Skeletal muscle tissue (tissue), 4 donors: Measurements from ENCODE around the gene SUSD4. TPM values are rescaled to one million over a fixed set of nuclear protein-coding genes. Genes with fewer than 3 reads are reported as not detected.

Experiments
- H3K27ac ChIP-seq: one replicate; pipeline ENCODE4 v1.7.0; 2013; ENCODE audit warnings: mild to moderate bottlenecking, low read depth, low read length, inconsistent platforms
- H3K27me3 ChIP-seq, 3 donors: one replicate each; pipeline ENCODE4 v1.7.0; 2013; ENCODE audit warnings: low read length in 3 of 3; ENCODE audit not compliant: control insufficient read depth in 3 of 3, insufficient read depth in 3 of 3
- H3K36me3 ChIP-seq, 3 donors: one replicate each; pipeline ENCODE4 v1.7.0; 2013; ENCODE audit warnings: low read length in 3 of 3; ENCODE audit not compliant: control insufficient read depth in 3 of 3, insufficient read depth in 3 of 3
- H3K4me1 ChIP-seq, 3 donors: one replicate each; pipeline ENCODE4 v1.7.0; 2013; ENCODE audit warnings: low read length in 3 of 3, mild to moderate bottlenecking in 3 of 3; ENCODE audit not compliant: control insufficient read depth in 3 of 3, insufficient read depth in 3 of 3
- H3K4me3 ChIP-seq, 3 donors: one replicate each; pipeline ENCODE4 v1.7.0; 2013; ENCODE audit warnings: low read length in 3 of 3
- H3K9ac ChIP-seq, 3 donors: one replicate each; pipeline ENCODE4 v1.7.0; 2013; ENCODE audit warnings: low read length in 3 of 3, mild to moderate bottlenecking in 3 of 3, moderate library complexity in 2 of 3, low read depth in 1 of 3
- H3K9me3 ChIP-seq, 3 donors: one replicate each; pipeline ENCODE4 v1.7.0; 2013; ENCODE audit warnings: low read length in 3 of 3; ENCODE audit not compliant: control insufficient read depth in 3 of 3
- total RNA-seq: library from RNA; depleted of rRNA; stranded (reverse); fragments of >200 nt; gene quantifications from one replicate; pipeline ENCODE4 v1.2.3, GENCODE V29; 2014
- donor health status: Osteomylitis.

Gene SUSD4
- total RNA-seq, 1 donor from 2014 or later: 4.7 TPM

- Histone ChIP-seq H3K9me3 (peaks cover 0 to 2% (median 0%) of the 10 kb centered on the region in 3 donors), H3K27me3 (peaks cover 0 to 3% (median 0%) of the 10 kb centered on the region in 3 donors), H3K27ac (no peak overlapping the region), H3K36me3 (no peaks in the 10 kb centered on the region), H3K4me1 (peaks cover 0 to 3% (median 0%) of the 10 kb centered on the region in 3 donors), H3K9ac (no peak overlapping the region), H3K4me3 (no peak overlapping the region)
Measured at GRCh38 chr1:223235091-223235490, 128.9 kb downstream of the SUSD4 start.

- no peak overlapping the region for H3K27ac ChIP-seq
Measured at GRCh38 chr1:223234534-223234933, 129.4 kb downstream of the SUSD4 start.

GRCh38 chr1:223234170-223234514 is 129.8 kb downstream of the SUSD4 start:
- Histone ChIP-seq H3K4me1 (peaks cover 0 to 3% (median 0%) of the 10 kb centered on the region in 3 donors), H3K9me3 (peaks cover 0 to 2% (median 0%) of the 10 kb centered on the region in 3 donors), H3K27ac (peak overlapping the region; percentile 48), H3K27me3 (peaks cover 0 to 3% (median 0%) of the 10 kb centered on the region in 3 donors), H3K36me3 (no peaks in the 10 kb centered on the region), H3K9ac (no peak overlapping the region), H3K4me3 (no peak overlapping the region)

More at GRCh38 chr1:223234534-223234933, 129.4 kb downstream of the SUSD4 start:
- Histone ChIP-seq H3K36me3 (no peaks in the 10 kb centered on the region), H3K4me1 (peaks cover 0 to 3% (median 0%) of the 10 kb centered on the region in 3 donors), H3K9ac (no peak overlapping the region), H3K27me3 (peaks cover 0 to 3% (median 0%) of the 10 kb centered on the region in 3 donors), H3K4me3 (no peak overlapping the region), H3K9me3 (peaks cover 0 to 2% (median 0%) of the 10 kb centered on the region in 3 donors)

GRCh38 chr1:223233410-223234169 is 130.4 kb downstream of the SUSD4 start:
- no peak overlapping the region for H3K4me3 ChIP-seq
- peak overlapping the region; percentile 48 for H3K27ac ChIP-seq
- H3K9me3 ChIP-seq: peaks cover 0 to 2% (median 0%) of the 10 kb centered on the region in 3 donors
- H3K9ac ChIP-seq: no peak overlapping the region
- H3K4me1 ChIP-seq: peaks cover 0 to 3% (median 0%) of the 10 kb centered on the region in 3 donors
- H3K27me3 ChIP-seq: peaks cover 0 to 3% (median 0%) of the 10 kb centered on the region in 3 donors
- H3K36me3 ChIP-seq: no peaks in the 10 kb centered on the region

GRCh38 chr1:223233019-223233409 is 131.0 kb downstream of the SUSD4 start:
- no peaks in the 10 kb centered on the region for H3K36me3 ChIP-seq
- peaks cover 0 to 3% (median 0%) of the 10 kb centered on the region in 3 donors for H3K4me1 ChIP-seq
- H3K27ac ChIP-seq: no peak overlapping the region
- H3K9ac ChIP-seq: no peak overlapping the region
- peaks cover 0 to 2% (median 0%) of the 10 kb centered on the region in 3 donors for H3K9me3 ChIP-seq
- no peak overlapping the region for H3K4me3 ChIP-seq
- H3K27me3 ChIP-seq: peaks cover 0 to 3% (median 0%) of the 10 kb centered on the region in 3 donors

- peaks cover 0 to 3% (median 0%) of the 10 kb centered on the region in 3 donors for H3K4me1 ChIP-seq
- no peak overlapping the region for H3K4me3 ChIP-seq
- H3K27ac ChIP-seq: no peak overlapping the region
- H3K9ac ChIP-seq: no peak overlapping the region
- H3K27me3 ChIP-seq: peaks cover 0 to 3% (median 0%) of the 10 kb centered on the region in 3 donors
- H3K9me3 ChIP-seq: no peaks in the 10 kb centered on the region
- no peaks in the 10 kb centered on the region for H3K36me3 ChIP-seq
Measured at GRCh38 chr1:223231581-223231980, 132.4 kb downstream of the SUSD4 start.

GRCh38 chr1:223231011-223231572 is 132.9 kb downstream of the SUSD4 start:
- H3K4me3 ChIP-seq: no peak overlapping the region
- peaks cover 0 to 3% (median 0%) of the 10 kb centered on the region in 3 donors for H3K4me1 ChIP-seq
- no peak overlapping the region for H3K27ac ChIP-seq
- no peak overlapping the region for H3K9ac ChIP-seq
- H3K36me3 ChIP-seq: no peaks in the 10 kb centered on the region
- H3K27me3 ChIP-seq: peaks cover 0 to 3% (median 0%) of the 10 kb centered on the region in 3 donors
- no peaks in the 10 kb centered on the region for H3K9me3 ChIP-seq

GRCh38 chr1:223230161-223230881 is 133.7 kb downstream of the SUSD4 start:
- no peak overlapping the region for H3K4me3 ChIP-seq
- H3K9ac ChIP-seq: no peak overlapping the region
- H3K4me1 ChIP-seq: peaks cover 0 to 3% (median 0%) of the 10 kb centered on the region in 3 donors
- H3K36me3 ChIP-seq: no peaks in the 10 kb centered on the region
- peaks cover 0 to 3% (median 0%) of the 10 kb centered on the region in 3 donors for H3K27me3 ChIP-seq
- H3K9me3 ChIP-seq: no peaks in the 10 kb centered on the region
- H3K27ac ChIP-seq: no peak overlapping the region

- H3K4me3 ChIP-seq: no peak overlapping the region
- H3K27me3 ChIP-seq: peaks cover 0 to 3% (median 0%) of the 10 kb centered on the region in 3 donors
- H3K27ac ChIP-seq: no peak overlapping the region
- no peak overlapping the region for H3K9ac ChIP-seq
- H3K36me3 ChIP-seq: no peaks in the 10 kb centered on the region
- H3K9me3 ChIP-seq: no peaks in the 10 kb centered on the region
- peaks cover 0 to 3% (median 0%) of the 10 kb centered on the region in 3 donors for H3K4me1 ChIP-seq
Measured at GRCh38 chr1:223229756-223230155, 134.2 kb downstream of the SUSD4 start.
